NCI-H1092 (cell line): ENCODE data around the gene CDH18.

Experiments
- DNase-seq: peaks from one replicate; lab custom pipeline; 2025; lab: John Stamatoyannopoulos, UW

Gene CDH18

DNA sequence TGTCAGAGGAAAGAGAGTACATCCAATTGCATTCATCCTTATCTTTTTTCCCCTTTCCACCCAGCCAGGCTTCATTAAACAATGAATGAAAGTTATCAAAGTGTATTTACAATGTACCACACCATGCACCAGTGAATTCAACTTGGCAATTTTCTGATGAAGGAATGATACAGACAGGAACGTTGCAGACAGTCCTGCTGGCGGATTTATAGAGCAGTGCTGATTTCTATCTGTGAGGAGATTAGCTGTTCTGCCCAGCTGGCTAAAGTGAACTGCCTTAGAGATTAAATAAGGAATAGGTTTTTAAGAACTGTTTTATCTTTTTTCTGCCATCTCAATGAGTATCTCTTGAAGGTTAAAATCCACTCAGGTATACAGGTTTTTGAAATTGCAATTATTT lies 403.9 kb downstream of the CDH18 start:
- no peak for DNase-seq

DNA sequence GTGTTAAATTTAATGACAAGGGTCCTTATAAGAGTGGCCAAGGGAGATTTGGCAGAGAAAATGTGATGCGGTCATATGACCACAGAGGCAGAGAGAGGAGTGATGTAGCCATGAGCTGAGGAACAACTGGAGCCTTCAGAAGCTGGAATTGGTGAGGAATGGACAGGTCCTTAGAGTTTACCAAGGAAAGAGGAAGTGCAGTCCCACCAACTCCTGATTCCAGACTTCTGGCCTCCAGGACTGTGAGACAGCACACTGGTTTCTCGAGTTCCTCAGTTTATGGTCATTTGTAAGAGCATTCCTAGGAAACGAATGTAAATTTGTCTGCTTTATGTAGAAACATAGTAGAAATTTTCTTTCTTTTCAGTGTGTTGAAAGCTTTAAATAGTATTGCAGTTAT lies 410.1 kb downstream of the CDH18 start:
- no peak for DNase-seq

DNA sequence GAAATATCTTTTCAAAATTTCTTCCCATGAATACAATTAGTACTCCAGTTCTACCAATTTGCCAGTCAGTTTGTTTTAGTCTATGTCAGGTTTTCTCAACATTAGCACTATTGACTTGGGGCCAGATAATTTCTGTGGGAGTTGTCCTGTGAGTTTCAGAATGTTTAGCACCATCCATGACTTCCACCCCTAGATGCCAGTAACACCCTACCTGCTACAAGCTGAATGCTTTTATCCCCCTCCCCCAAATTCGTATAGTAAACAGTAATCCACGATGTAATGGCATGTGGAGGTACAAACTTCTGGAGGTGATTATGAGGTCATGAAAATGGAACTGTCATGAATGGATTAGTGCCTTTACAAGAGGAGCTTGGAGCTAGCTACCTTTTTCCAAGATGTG lies 420.0 kb downstream of the CDH18 start:
- DNase-seq = no peak

DNA sequence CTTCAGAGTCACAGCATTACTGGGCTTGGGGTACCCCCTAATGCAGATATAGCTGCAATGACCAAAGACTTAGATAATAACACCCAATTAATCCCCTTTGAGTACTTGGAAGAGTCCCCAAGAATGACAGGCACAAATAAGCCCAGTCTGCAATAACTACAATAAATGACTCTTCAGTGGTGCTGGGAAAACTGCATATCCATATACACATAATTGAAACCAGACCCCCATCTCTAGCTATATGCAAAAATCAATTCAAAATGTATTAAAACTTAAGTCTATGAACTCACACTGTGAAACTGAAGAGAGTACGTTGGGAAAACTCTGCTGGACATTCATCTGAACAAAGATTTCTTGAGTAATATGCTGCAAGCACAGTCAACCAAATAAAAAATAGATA lies 422.5 kb downstream of the CDH18 start:
- DNase-seq = no peak

DNA sequence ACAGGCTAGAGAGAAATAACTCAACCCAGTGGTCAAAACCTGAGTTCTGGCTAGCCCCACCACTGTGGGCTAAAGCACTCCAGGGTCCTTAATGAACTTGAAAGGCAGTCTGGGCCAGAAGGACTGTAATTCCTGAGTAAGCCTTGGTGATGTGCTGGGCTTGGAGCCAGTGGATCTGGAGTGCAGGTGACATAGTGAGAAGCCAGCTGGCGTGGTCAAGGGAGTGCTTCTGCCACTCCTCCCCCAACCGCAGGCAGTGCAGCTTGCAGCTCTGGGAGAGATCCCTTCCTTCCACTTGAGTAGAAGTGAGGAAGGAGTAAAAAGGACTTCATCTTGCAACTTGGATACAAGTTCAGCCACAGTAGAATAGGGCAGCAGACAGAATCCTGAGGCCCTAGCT lies 424.0 kb downstream of the CDH18 start:
- DNase-seq = no peak

DNA sequence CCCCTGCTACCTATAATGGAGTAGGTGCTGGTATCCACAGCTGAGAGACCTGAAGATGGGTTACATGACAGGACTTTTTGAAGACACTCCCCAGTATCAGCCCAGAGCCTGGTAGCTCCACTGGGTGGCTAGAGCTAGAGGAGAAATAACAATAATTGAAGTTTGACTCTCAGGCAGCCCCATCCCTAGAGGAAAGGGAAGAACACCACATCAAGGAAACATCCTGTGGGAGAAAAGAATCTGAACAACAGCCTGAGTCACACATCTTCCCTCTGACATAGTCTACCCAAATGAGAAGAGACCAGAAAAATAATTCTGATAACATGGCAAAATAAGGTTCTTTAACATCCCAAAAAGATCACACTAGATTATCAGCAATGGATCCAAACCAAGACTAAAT lies 432.1 kb downstream of the CDH18 start:
- DNase-seq = no peak

DNA sequence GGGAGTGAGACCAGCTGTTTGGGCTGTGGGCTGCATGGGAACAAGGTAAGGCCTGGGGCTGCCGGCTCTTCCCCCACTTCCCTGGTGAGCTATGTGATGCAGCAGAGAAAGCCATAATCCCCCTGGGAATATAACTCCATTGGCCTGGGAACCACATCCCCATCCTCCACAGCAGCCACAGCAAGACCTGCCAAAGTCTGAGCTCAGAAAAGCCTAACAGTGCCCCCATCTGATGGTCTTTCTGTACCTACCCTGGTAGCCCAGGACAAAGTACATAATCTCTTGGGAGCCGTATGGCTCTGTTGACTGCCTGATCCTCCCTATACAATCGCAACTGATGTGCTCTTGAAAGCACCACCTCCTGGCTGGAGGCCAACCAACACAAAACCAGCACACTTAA lies 432.6 kb downstream of the CDH18 start:
- DNase-seq = no peak

DNA sequence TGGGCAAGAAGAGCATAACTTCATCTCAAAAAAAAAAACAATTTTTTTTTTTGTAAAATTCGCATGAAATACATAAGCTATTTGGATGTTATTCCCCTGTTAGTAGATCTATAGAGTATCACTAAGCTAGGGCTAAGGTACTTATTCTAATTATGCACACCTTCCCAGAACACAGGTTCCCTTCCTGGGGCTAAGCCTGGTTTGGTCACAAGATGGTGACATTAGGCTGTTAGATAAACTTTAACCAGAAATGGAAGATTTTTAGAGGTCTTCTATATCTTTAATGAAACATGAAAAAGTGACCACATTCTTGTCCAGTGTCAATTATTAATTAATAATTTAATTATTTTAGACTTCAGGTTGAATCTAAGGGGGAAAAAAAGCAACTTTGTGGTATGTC lies 433.5 kb downstream of the CDH18 start:
- DNase-seq = no peak

DNA sequence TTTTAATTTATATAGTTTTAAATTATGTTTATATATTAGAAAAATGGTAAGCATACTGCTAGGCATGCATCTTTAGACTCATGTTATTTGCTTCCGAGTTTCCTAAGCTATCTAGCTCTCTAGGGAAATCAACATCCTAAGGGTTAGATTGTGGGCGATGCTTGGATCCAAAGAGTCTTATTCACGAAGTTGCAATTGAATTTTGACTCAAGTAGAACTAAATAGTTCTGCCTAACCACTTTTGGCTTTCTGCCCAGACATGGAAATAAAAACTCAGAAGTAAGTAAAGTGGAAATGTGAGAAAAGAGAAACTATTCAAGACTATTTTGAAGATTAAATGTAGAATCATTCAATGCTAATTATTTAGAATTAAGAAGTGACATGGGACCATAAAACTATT lies 440.4 kb downstream of the CDH18 start:
- DNase-seq = no peak

DNA sequence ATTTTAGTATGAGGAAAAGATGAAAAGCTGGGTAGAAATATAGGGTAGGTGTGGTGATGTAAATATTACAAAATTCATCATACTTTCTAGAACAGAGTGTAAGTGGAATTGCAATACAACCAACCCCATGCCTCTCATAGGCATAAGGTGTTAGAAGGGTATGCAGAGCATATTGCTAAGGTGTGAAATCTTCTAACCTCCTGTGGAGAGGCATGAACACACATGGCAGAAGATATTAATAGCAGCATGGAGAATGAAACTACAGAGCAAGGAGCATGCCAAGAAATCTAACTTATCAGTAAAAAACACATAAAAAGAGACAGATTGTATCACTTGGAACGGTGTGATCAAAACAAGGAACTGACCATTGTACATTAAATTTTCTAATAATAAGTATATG lies 441.5 kb downstream of the CDH18 start:
- DNase-seq = no peak

DNA sequence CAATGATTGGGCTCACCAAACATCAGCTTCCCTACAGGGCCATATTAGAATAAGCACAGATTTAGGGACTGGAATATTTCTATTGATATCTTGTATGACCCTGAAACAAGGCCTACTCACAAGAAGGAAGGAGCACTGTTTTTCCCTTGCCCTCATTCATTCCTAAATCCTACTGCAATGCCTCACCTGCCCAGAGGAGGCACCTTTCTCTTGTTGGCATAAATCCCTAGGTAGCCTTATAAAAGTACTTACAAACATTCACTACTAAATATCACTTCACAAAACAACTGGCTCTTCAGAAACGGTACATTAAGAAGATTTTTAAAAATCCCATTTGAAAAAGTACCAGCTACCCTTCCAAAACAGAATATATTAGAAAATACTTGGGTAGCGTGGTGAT lies 449.4 kb downstream of the CDH18 start:
- DNase-seq = no peak

DNA sequence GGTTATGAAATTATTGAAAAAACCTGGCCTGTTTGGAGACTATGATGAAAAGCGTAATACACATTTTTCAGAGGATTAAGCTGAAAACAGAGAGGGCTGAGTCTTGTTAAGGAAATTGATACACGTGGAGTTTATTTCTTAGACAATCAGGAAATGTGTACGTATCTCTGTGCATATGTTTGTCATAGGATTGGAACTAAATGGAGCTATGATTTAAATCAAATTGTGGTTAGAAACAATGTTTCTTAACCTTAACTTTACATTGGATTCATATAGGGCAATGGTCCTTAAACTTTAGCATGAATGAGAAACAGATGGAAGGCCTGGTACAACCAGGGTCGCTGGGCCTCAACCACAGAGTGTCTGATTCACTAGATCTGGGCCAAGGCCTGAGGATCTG lies 451.6 kb downstream of the CDH18 start:
- no peak for DNase-seq

DNA sequence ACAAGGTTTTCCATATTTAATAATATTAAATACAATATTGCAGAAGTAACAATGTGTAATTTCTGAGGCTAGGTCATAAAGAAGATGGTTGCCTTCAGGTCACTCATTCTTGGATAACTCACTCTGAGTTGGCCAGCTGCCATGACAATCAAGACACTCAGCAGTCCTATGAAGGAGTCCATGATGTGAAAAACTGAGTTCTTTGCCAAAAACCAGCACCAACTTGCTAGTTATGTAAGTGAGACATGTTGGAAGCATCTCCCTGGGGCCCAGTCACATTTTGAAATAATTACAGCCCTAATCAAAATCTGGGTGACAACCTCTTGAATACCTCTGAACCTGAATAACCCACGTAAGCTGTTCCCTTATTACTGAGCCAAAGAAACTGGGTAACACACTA lies 453.2 kb downstream of the CDH18 start:
- DNase-seq = no peak

DNA sequence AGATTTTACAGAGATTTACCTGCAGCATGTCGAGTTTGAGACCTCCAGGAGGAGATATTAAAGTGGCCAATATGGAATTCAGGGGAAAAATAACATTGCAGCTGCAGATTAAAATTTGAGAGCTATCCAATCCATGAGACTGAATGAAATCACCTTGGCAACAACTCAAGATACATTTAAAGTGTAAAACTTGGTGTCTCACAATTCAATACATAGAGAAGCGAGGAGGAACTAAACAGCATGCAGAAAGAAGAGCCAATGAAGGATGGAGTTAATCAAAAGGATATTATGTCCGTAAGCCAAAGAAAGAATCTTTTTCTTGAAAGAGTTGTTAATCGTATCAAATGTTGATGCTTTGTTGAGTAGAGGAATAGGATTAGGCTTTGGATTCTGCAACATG lies 455.1 kb downstream of the CDH18 start:
- DNase-seq = no peak

DNA sequence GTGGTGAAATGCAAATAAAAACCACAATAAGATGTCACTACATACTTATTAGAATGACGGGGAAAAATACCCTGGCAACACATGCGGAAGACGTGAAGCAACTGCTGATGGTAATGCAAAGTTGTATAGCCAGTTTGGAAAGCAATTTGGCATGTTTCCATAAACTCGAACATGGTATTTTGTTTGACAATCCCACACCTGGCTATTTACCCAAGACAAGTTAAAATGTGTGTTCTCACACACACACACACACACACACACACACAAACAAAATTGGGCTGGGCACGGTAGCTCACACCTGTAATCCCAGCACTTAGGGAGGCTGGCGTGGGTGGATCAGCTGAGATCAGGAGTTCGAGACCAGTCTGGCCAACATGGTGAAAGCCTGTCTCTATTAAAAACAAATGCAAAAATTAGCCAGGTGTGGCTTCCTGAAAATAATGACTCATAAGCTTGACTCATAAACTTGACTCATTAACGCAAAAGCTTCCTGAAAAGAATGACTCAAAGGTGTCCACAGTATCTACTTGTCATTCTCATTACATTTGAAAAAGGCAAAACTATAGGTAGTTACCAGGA lies 456.5 kb downstream of the CDH18 start:
- DNase-seq = no peak

DNA sequence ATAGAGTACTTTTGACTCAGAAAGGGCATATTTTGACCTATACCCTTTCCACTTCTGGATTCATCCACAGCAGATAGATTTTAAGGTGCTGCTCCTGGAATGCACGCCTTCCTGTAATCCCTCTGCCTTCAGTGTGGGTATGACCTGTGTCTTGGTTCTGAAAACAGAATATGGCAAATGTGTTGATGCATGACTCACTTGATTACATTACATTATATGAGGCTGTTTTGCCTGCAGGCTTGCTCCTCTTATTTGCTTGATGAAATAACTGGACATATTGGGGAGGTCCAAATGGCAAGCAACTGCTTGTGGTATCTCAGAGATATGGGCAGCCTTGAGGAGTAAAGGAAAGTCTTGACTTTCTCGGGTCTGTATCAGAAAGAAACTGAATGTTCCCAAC lies 468.6 kb downstream of the CDH18 start:
- no peak for DNase-seq

DNA sequence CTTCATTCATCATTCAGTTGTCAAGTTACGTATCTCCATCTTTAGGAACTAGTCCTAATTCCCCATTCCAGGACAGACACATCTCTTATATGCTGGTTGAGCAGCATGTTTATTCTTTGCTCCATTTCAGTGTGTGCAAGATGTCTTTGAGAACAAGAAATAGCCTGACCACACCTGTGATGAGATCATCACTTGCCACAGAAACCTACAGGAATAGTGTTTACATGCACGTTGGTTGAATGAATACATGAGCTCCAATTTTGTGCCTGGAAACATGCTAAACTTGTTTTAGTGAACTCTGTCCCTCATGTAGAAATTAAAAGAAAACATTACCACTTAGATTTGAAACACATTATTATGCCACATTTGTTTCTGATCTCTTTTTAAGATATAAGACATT lies 489.1 kb downstream of the CDH18 start:
- DNase-seq = no peak

DNA sequence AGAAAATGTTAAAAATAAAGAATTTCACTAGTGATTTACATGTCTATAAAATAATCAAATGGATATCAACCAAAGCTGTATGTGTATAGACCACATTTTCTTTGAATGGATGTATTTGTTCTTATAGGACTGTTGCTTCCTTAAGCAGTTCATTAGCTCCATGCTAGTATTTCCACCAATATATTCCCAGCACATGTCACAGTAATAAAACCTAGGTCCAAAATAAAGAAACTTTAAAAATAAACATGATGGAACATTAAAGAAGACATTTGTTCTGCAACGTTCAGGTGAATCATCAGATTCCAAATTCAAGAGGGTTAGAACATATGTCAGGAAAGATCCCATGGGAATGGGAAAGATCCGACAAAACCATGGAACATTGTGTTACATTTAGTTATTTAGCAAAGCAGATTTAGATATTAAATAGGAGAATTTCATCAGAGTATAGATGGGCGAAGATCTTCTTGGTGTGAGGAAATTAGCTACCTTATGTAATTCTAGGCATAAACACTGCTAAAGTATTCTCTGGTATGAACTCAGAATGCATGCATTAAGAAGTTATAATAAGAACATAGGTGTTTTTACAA lies 490.7 kb downstream of the CDH18 start:
- no peak for DNase-seq

DNA sequence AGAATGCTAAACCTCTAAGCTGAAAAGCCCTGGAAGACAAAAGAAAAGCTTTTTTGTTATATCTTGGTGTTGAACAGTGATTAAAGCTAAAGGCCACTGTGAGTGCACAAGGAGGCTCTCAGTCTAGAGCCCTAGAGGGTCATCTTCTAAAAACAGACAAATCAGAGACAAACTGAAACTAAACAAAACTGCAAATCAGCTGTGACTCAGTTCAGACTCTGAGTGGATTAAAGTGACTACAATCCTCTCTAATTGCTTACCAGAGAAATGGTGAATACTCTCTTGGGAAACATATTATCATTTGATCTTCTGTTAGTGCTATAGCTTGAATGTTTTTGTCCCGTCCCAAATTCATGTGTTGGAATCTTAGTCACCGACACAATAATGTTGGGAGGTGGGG lies 491.9 kb downstream of the CDH18 start:
- DNase-seq = no peak

DNA sequence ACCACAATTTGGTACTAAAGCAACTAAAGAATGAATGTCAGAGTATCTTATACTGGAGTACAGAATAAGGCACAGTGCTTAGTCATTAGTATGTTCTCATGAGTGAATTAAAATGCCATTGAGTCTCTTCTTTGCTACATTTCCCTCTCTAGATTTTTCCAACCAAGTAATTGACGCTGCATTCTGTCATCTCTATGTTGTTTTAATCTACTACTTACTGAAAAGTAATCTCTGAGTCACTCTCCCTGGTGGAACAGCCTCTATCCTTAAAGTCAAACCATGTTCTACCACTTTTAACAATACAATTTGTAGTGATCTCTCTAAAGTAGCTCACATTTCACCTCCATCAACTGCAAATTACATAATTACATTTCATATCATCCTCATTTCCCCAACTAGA lies 495.1 kb downstream of the CDH18 start:
- DNase-seq = no peak

DNA sequence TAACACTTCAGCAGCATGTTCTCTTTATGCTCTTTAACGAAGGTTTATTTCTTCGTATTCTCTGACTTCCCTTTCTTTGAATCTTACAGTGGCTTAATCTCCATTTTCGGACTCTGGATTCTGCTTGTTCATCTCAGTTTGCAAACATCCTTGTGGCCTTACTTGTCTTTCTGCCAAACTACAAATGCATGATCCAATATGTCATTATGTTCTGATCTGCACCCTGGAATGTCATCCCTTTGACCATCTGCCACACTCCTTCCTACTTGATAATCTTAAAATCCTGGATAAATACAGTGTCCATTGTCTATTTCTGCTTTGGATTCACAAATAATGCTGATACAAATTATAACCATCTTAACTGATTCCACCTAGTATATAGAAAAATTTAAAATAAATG lies 499.2 kb downstream of the CDH18 start:
- no peak for DNase-seq

DNA sequence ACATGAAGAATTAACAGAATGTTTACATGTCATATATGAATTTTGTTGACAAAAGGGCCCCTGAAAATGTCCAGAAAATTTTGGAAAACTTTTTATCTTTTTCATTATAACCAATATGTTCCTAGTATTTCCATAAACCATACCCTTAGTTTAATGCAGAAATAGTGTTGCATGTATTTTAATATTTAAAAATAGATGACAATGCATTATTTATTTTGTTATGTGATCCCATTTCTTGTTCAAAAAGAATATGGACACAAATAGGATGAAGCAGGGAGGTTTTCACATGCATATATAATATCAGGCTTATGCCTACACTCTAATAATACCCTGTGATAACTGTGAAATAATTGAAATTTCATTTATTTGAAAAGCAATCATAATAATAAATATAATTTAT lies 500.5 kb downstream of the CDH18 start:
- no peak for DNase-seq

DNA sequence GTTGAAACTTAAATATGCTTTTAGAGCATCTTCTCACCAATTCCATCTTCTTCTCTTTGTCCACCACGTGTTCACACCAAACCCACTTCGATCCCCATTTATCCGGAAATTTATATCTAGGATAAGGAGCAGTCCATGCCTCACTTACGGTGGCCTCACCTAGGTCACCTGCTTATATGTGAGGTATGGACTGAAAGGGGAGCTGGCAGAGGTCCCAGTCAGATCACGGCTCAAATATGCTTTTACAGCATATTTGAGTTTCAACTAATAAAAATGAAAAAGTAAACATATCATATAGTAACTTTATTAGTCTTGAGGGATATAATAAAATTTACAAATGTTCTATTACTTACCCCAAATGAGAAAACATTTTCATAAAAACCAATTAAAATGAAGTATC lies 508.4 kb downstream of the CDH18 start:
- DNase-seq = no peak

DNA sequence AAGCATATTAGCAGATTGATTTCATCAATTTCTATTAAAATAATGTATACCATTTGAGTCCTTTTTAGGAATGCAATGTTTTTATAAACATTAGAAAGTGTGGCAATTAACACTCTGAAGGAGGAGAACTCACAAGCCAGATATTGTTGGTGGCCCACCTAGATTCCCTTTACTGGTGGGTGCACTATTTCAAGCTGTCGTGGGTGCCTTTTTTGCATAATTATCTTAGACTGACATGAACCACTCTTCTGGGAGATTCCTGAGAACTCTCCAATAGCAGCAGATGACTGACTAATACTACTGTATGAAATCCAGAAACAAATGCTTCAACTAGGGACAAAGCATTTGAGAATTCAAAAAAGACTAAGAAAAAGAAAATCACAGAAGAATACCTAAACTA lies 526.0 kb downstream of the CDH18 start:
- no peak for DNase-seq

DNA sequence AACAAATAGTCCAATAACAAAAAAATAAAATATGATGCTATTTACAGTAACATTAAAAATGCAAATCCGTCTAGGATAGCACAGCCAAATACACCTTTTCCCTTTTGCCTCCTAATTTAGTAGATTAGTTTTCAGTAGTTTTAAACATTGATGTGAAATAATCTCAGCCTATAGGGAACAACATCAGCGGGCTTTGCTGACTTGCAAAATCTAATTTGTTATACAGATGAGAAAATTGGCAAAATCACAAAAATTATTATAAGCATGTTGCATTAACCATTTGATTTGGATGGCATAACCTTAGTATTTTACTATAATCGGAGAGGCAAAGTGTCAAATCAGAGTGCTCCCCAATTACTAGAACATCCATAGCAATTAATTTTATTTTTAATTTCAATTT lies 563.5 kb downstream of the CDH18 start:
- no peak for DNase-seq
